Subcutaneous adipose tissue (tissue), 4 donors: ENCODE measurements around the gene NOP16. TPM values are rescaled to one million over a fixed set of nuclear protein-coding genes. Genes with fewer than 3 reads are reported as not detected.

Source experiments
- CTCF ChIP-seq: fragments of 450-650 bp; IDR thresholded peaks from one replicate; pipeline ENCODE4 v1.5.1; 2016; ENCODE audit warnings: low read depth, mild to moderate bottlenecking, control low read depth, antibody characterized with exemption, moderate library complexity
- total RNA-seq, 4 donors: library from RNA; depleted of rRNA; stranded (reverse); fragments of >200 nt; gene quantifications; one replicate each; pipeline ENCODE4 v1.1.0, GENCODE V29; 2016

The NOP16 gene
- total RNA-seq, 4 donors from 2014 or later: 7.5 to 20.5 (median 12.9) TPM

GRCh38 chr5:176389135-176390123 lies 1.0 kb upstream of the NOP16 start:
- no peak for TF ChIP-seq CTCF

DNA sequence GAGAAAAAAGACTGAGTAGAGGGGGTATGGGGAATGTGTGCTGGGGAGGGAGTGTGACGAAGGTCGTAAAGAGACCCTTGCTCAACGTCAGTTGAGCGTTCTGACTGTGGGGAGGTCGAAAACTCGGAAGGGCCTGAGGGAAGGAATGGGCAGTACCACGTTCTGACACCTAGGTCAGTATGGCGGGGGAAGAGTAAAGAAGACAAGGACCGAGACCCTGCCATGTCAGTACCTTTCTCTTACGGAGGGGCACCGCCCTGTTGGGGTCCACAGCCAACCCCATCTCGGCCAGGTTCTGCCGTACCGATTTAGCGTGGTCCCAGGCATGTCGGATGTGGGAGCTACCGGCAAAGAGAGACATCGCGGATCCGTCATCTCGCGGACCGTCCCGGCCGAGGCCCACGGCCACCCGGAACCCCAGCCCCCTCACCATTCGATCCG lies 375 bp downstream of the NOP16 start:
- no peak for TF ChIP-seq CTCF

- no peak for TF ChIP-seq CTCF
Observed at GRCh38 chr5:176387384-176387925, 943 bp downstream of the NOP16 start.

GRCh38 chr5:176386491-176386890 lies 1.9 kb downstream of the NOP16 start:
- TF ChIP-seq CTCF: no peak

GRCh38 chr5:176384991-176385390 lies 3.4 kb downstream of the NOP16 start:
- TF ChIP-seq CTCF: no peak

GRCh38 chr5:176384366-176384930 lies 4.0 kb downstream of the NOP16 start:
- TF ChIP-seq CTCF: no peak

DNA sequence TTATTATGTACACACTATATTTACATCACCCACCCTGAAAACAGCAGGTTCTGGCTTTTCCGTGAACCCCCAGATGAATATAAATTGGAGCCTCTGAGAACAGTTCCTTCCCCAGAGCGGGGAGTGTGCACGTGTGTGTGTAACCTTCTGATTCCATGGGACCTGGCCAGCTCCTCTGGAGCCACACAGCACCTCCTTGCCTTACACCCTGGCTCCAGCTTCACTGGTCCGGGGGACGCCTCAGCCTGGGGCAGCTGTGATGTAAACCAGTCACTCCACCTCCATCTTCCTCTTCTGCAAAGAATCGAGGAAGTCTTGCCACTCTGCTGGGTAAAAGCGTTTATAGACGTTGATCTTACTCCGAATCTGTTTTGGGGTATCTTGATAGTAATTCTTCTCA lies 4.4 kb downstream of the NOP16 start:
- no peak for TF ChIP-seq CTCF
